Activated CD4-positive, alpha-beta T cell treated with anti-CD3 and anti-CD28 coated beads, Interleukin-2, amount 10 ng/mL, durations not matched to agents 24 days and 14 days (primary cell): ENCODE measurements around the gene EN2. TPM values are rescaled to one million over a fixed set of nuclear protein-coding genes. Genes with fewer than 3 reads are reported as not detected.
A peak's percentile ranks its signal among the peaks of the same experiment; 100 is the strongest.

ENCODE experiments used
- DNase-seq: peaks from one replicate; pipeline ENCODE4 v3.0.0; 2022
- H3K27ac Mint-ChIP-seq: one replicate; pipeline ENCODE4 v1.8.0; 2022; ENCODE audit warnings: mild to moderate bottlenecking, mixed read lengths
- H3K27me3 Mint-ChIP-seq: one replicate; pipeline ENCODE4 v1.8.0; 2022; ENCODE audit warnings: mixed read lengths
- H3K36me3 Mint-ChIP-seq: one replicate; pipeline ENCODE4 v1.8.0; 2022; ENCODE audit warnings: low read depth, mild to moderate bottlenecking, mixed read lengths
- H3K4me1 Mint-ChIP-seq: one replicate; pipeline ENCODE4 v1.8.0; 2021; ENCODE audit warnings: mixed read lengths
- H3K4me3 Mint-ChIP-seq: one replicate; pipeline ENCODE4 v1.8.0; 2022; ENCODE audit warnings: mild to moderate bottlenecking, moderate library complexity, mixed read lengths
- H3K9me3 Mint-ChIP-seq: one replicate; pipeline ENCODE4 v1.8.0; 2021; ENCODE audit warnings: mixed read lengths
- intact Hi-C: fragments of 100-400 bp; cut with micrococcal nuclease; formaldehyde crosslinking; loops from one replicate; pipeline ENCODE4 v1.15.1; 2023
- total RNA-seq: library from RNA; stranded (reverse); gene quantifications from 2 replicates; pipeline ENCODE4 v1.2.3, GENCODE V29; 2022

The EN2 gene
- total RNA-seq, 1 donor from 2014 or later: not detected

DNA sequence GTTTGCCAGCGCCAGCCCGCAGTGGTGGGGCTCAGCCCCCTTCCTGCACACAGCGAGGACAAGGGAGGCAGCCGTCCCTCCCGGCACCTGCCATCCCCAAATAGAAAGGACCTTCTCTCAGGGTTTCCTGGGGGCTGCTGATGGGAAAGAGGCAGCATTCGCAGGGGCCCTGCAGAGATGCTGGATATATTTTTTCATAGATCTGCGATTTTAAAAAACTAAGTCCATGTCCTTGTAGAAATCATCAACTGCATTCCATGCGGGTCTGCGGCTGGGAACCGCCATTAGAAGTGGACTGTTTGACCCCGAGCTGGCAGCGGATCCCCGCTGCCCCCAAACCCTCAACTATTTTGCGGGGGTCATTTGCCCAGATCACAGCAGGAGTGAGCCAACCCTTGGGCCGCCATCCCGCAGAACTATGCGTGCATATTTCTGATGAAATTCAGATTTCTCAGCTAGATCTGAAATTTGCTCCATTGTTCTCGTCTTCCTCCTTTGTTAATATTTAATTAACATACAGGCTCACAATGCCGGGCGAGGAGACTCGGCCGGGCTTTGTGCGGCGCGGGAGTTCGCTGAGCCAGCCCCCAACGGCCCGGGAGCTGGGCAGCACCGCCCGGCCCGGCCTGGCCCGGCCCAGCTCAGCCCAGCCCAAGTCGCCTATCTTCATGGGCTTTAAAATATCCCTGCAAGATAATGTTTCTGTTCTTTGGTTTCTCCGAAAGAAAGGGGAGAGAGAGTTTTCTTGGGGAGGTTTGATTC, 2.0 kb downstream of the EN2 start:
- intact Hi-C loops: loop anchor here (2.0 kb wide), 1 partner anchor 49 kb away; no protein-coding TSS in a partner anchor

DNA sequence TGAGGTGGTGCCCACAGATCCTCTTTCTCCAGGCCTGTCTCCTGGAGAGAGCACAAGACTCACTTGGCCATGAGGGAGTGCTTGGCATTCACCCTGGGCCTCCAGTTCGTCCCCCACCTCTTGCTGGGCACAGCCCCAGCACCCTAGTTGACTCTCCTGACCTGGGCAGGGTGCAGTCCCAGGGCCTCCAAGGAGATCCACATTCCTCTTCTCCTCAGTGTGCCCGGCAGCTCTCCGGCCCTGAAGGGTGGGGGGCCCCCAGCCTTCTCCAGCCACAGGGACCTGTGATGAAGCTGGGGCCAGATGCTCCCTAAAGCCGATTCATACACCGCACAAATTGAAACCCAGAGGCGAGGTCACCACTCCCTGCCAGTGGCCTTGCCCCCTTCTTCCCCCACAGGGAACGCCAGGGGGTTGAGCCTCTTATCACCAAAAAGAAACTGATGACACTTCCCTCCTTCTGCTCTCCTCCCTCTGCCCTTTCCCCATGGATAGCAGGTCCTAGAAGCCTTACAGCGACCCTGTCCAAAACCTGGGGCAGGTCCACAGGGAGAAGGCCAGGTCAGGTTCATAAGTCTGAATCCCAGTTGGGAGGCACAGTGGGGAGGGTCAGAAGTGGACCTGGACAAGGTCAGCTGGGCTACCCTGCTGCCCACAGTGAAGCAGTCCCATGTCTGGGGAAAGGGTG, 3.1 kb downstream of the EN2 start:
- H3K4me1 Mint-ChIP-seq: peaks cover 8% of the 10 kb centered on the region
- peaks cover 2% of the 10 kb centered on the region for H3K36me3 Mint-ChIP-seq
- H3K27me3 Mint-ChIP-seq: peaks cover 77% of the 10 kb centered on the region
- no peaks in the 10 kb centered on the region for H3K9me3 Mint-ChIP-seq
- H3K4me3 Mint-ChIP-seq: no peak overlapping the region
- DNase-seq: no peak
- intact Hi-C loops: no loop called here
- no peak overlapping the region for H3K27ac Mint-ChIP-seq

More for the DNA sequence above, 2.0 kb downstream of the EN2 start:
- Mint-ChIP-seq H3K27ac (peak overlapping the region; percentile 86), H3K36me3 (peaks cover 2% of the 10 kb centered on the region), H3K27me3 (peaks cover 76% of the 10 kb centered on the region), H3K4me1 (peaks cover 8% of the 10 kb centered on the region), H3K4me3 (peak overlapping the region; percentile 43), H3K9me3 (no peaks in the 10 kb centered on the region)
- no peak for DNase-seq

DNA sequence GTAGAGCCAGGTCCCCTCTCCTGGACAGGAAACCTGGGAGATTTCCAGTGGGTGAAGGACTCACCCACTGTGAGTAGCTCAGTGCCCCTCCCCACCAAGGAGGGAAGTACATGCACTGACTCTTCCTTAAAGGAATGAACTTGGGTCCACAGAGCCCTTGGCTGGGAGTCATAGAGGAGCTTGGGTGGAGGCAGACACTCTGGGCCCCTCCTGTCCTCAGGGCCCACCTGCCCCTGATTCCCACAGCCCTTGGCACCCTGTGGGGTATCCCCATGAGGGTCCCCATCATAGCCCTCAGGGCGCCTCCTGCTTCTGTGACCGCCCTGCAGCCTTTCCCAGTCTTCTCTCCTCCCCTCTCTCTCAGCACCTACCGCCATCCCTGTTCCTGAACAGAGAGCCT, 3.7 kb downstream of the EN2 start:
- H3K36me3 Mint-ChIP-seq: peaks cover 2% of the 10 kb centered on the region
- H3K4me1 Mint-ChIP-seq: peaks cover 8% of the 10 kb centered on the region
- no peak overlapping the region for H3K4me3 Mint-ChIP-seq
- no peak for DNase-seq
- H3K27ac Mint-ChIP-seq: no peak overlapping the region
- no peaks in the 10 kb centered on the region for H3K9me3 Mint-ChIP-seq
- intact Hi-C loops: no loop called here
- H3K27me3 Mint-ChIP-seq: peaks cover 74% of the 10 kb centered on the region

DNA sequence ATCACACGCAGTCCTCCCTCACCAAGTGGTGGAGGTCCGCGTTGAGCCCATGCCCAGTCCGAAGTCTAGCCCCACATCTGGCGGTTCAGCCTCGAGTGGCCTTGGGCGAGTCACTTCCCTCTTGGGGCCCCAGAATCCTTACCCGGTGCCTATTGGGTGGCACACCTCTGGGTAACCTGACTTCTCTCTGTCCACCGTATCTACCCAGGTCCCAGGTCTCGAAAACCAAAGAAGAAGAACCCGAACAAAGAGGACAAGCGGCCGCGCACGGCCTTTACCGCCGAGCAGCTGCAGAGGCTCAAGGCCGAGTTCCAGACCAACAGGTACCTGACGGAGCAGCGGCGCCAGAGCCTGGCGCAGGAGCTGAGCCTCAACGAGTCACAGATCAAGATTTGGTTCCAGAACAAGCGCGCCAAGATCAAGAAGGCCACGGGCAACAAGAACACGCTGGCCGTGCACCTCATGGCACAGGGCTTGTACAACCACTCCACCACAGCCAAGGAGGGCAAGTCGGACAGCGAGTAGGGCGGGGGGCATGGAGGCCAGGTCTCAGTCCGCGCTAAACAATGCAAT, 4.3 kb downstream of the EN2 start:
- peaks cover 73% of the 10 kb centered on the region for H3K27me3 Mint-ChIP-seq
- no peak overlapping the region for H3K4me3 Mint-ChIP-seq
- intact Hi-C loops: no loop called here
- H3K9me3 Mint-ChIP-seq: no peaks in the 10 kb centered on the region
- peaks cover 2% of the 10 kb centered on the region for H3K36me3 Mint-ChIP-seq
- DNase-seq: no peak
- peaks cover 3% of the 10 kb centered on the region for H3K4me1 Mint-ChIP-seq
- no peak overlapping the region for H3K27ac Mint-ChIP-seq

DNA sequence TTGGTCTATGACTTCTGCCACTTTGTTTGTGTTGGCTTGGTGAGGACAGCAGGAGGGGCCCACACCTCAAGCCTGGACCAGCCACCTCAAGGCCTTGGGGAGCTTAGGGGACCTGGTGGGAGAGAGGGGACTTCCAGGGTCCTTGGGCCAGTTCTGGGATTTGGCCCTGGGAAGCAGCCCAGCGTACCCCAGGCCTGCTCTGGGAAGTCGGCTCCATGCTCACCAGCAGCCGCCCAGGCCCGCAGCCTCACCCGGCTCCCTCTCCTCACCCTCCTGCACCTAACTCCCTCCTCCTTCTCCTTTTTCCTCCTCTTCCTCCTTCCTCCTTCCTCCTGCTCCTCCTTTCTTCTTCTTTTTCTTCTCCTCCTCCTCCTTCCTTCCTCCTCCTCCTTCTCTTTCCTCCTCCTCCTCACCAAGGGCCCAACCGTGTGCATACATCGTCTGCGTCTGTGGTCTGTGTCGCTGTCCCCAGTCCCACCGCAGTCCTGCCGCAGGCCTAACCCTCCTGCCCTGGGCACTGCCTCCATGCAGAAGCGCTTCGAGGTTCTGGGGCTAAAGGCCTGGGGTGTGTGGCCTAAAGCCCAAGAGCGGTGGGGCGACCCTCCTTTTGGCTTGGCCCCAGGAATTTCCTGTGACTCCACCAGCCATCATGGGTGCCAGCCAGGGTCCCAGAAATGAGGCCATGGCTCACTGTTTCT, 5.3 kb downstream of the EN2 start:
- Mint-ChIP-seq H3K4me1 (peaks cover 3% of the 10 kb centered on the region), H3K36me3 (peaks cover 2% of the 10 kb centered on the region), H3K4me3 (no peak overlapping the region), H3K27ac (no peak overlapping the region), H3K9me3 (no peaks in the 10 kb centered on the region), H3K27me3 (peaks cover 76% of the 10 kb centered on the region)
- DNase-seq: no peak
- intact Hi-C loops: no loop called here

DNA sequence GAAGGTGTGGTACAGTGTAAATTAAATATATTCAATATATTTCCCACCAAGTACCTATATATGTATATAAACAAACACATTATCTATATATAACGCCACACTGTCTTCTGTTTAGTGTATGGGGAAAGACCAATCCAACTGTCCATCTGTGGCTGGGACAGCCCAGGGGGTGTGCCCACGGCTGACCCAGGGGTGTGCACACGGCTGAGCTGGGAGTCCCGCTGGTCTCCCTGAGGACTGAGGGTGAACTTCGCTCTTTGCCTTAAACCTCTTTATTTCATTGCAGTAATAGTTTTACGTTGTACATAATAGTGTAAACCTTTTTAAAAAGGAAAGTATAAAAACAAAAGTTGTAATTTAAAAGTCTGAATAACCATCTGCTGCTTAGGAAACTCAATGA, 6.3 kb downstream of the EN2 start:
- intact Hi-C loops: loop anchor here (2.0 kb wide), 2 partner anchors 69 to 345 kb away; no protein-coding TSS in a partner anchor

DNA sequence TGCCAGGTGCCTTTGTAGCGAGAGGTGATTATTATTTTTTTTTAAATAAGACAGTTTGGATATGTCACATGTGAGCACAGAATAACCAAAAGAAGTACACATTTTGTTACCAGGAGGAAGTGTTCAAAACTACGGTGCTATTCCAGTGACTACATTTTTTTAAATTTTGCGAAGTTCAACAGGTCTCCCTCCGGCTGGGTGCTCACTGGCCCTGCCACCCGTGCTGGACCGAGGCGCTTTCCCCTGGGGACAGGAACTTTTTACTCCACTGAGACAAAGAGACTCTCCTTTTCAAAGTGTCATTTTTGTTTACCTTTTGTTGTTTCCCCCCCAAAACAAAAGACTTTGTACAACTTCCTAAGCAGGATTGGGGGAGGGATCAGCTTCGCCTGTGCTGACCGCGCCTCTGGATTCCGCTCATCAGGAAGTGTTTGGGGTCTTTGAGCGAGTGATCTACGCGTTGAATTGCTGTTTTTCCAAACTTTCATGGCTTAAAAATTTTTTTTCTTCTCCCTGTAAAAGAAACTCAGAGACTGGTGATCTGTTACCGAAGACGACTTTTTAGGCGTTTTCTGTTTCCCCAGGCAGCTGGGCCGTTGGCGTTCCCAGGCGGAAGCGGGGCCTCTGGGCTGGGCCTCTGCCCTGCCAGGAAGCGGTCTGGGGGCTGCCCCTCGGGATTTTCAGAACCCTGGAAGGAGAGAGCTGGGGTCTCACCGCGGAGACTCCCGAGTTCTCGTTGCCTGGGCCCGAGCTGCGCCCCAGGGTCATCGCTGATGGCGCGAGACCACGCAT, 7.2 kb downstream of the EN2 start:
- no peaks in the 10 kb centered on the region for H3K36me3 Mint-ChIP-seq
- H3K27me3 Mint-ChIP-seq: peaks cover 85% of the 10 kb centered on the region
- no peaks in the 10 kb centered on the region for H3K4me1 Mint-ChIP-seq
- no peak overlapping the region for H3K27ac Mint-ChIP-seq
- DNase-seq: no peak
- H3K9me3 Mint-ChIP-seq: no peaks in the 10 kb centered on the region
- H3K4me3 Mint-ChIP-seq: no peak overlapping the region
- intact Hi-C loops: loop anchor here (2.0 to 5.0 kb wide), 3 partner anchors 68 to 1537 kb away; no protein-coding TSS in a partner anchor

More for the DNA sequence above, 6.3 kb downstream of the EN2 start:
- DNase-seq: no peak
- Mint-ChIP-seq H3K27ac (no peak overlapping the region), H3K9me3 (no peaks in the 10 kb centered on the region), H3K4me3 (no peak overlapping the region), H3K4me1 (peaks cover 2% of the 10 kb centered on the region), H3K36me3 (peaks cover 2% of the 10 kb centered on the region), H3K27me3 (peaks cover 84% of the 10 kb centered on the region)

DNA sequence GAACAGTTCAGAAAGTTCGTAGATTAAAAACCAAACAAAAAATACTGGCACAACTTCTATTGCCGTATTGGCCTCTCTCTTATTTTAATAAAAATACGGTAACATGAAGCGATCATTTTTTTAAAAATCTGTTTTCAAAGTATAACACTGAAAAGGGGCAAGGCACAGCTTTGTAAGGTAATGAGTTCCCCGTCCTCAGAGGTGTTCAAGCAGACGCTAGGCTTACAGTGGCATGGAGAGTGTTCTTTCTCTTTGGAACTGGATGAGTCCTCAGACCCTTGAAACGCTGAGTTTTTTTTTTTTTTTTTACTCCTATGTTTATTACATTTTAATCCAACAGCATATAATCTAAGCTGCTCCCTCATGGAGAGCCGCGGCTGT, 7.8 kb downstream of the EN2 start:
- Mint-ChIP-seq H3K9me3 (no peaks in the 10 kb centered on the region), H3K4me1 (peaks cover 3% of the 10 kb centered on the region), H3K27ac (no peak overlapping the region), H3K4me3 (no peak overlapping the region), H3K36me3 (no peaks in the 10 kb centered on the region), H3K27me3 (peaks cover 85% of the 10 kb centered on the region)
- DNase-seq: no peak
- intact Hi-C loops: loop anchor here (1.0 to 5.0 kb wide), 5 partner anchors 7 to 1537 kb away; partner anchors contain the start of gene EN2

DNA sequence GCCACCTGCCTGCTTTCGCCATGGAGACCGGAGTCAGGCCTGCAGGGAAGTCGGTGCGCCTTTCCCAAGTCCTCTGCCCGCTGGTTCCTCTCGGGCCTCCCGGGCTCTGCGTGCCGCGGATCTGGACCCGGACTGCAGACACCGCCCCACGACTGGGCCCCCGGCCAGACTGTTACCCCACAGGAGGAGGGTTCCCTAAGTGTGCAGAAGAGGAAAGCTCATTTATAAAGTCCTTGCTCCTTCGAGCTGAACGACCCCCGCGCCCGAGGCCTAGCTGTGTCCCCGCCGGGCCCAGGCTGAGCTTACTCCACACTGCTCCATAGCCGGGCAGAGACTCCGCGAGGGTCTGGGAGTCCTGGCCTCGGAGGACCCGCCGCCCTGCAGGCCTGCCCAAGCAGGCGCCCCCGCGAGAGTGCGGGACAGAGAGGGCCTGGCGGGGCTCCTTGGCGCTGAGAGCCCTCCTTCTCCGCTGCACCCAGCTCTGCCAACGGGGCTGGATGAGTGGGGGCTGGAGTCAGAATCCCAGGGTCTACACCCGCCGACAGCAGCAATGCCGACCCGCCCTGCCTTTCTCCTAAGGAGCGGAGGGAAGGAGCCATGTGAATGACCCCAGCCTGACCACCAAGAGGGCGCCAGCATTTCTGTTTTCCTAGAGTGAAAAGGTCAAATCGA, 8.3 kb downstream of the EN2 start:
- Mint-ChIP-seq H3K4me3 (no peak overlapping the region), H3K9me3 (no peaks in the 10 kb centered on the region), H3K4me1 (peaks cover 6% of the 10 kb centered on the region), H3K27me3 (peaks cover 85% of the 10 kb centered on the region), H3K27ac (no peak overlapping the region), H3K36me3 (no peaks in the 10 kb centered on the region)
- intact Hi-C loops: loop anchor here (1.0 to 5.0 kb wide), 3 partner anchors 8 to 1536 kb away; partner anchors contain the start of gene EN2
- DNase-seq: no peak

DNA sequence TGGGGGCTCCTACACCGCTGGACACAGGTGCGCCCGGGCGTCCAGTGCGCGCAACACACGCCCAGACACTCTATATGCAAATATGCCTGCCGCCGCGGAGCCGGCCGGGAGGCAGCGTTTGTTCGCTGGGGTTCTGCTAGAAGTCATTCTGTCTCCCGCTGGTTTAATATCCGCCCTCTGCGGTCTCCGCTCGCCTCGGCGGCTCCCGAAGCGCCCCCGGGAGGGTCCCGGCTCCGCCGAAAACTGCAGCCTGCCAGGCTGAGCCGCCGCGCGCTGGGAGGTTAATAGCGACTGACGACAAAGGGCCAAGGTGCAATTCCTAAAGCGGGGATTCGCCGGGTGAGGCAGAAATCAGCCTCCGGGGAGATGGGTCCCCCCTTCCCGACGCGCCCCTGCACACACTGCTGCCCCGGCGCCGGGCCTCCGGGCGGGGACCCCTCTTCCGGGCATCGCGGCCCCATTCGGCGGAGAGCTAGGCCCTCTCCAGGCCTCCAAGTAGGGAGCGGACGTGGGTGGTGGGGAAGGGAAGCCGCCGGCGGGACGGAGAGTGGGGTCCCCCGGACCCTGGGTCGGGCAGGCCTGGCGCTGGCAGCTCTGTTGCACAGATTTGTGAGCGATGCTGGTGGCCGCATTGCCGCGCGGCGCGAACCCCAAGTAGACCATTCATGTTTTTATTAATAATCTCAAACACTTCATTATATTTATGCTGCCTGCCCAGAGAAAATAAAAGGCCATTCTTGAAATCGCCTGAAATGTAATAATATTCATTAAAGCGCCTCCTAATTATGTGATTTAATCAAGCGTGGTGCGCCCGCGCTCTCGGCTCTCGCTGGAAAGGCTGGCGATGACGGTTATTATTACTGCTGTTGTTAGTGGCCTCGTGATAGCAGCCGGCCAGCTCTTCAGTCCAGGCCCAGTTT, 9.1 kb downstream of the EN2 start:
- Mint-ChIP-seq H3K36me3 (no peaks in the 10 kb centered on the region), H3K27me3 (peaks cover 84% of the 10 kb centered on the region), H3K4me3 (no peak overlapping the region), H3K27ac (no peak overlapping the region), H3K4me1 (peaks cover 7% of the 10 kb centered on the region), H3K9me3 (no peaks in the 10 kb centered on the region)
- intact Hi-C loops: loop anchor here (1.0 to 5.0 kb wide), 3 partner anchors 9 to 1535 kb away; partner anchors contain the start of gene EN2
- peak; percentile 77 for DNase-seq

DNA sequence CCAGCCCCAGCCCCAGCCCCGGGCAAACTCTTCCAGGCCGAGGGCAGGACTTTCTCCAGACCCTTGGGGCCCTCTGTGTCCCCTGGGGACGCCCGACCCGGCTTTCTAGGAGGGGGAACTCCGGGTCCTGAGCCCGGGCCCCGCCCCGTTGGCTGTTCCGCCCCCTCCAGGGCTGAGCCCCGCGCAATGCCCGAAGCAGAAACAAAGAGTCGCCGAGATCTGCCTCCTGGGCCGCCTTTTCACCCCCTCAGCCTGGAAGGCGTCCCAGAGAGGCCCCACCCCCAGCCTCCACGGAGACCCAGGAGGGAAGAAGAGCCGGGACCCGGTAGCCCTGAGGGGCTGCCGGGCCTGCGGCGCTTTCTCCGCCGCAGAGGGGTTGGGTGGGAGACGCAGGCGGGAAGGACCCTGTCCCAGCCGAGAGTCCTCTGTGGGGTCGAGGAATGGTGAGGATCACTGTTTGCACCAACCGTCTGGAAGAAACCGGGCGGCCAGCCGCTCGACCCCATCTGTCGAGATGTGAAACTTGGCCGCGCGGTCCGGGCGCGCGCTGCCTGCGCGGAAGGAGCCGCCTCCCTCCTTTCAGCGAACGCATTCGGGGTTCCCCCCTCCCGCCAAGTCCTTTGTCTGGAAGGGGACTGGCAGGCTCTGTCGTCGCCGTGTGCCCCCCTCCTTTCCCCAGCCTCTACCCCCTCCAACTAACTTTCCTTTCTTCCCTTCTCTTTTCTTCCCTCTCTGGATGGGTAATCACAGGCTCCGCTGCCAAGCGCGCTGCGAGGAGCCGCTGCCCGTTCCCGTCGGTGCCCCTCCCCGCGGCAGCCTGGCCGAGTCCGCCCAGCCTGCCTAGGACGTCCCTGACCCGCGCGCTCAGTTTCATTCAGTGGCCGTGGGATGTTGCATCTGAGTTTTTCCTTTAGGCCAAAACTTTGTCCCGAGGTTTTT, 10.2 kb downstream of the EN2 start:
- Mint-ChIP-seq H3K27me3 (peaks cover 84% of the 10 kb centered on the region), H3K27ac (peak overlapping the region; percentile 78), H3K4me3 (no peak overlapping the region), H3K36me3 (no peaks in the 10 kb centered on the region), H3K4me1 (peaks cover 7% of the 10 kb centered on the region), H3K9me3 (no peaks in the 10 kb centered on the region)
- DNase-seq: no peak
- intact Hi-C loops: loop anchor here (2.0 to 5.0 kb wide), 2 partner anchors 17 to 1534 kb away; no protein-coding TSS in a partner anchor
